ENCODE results near the gene ARMC2. TPM values are rescaled to one million over a fixed set of nuclear protein-coding genes. Genes with fewer than 3 reads are reported as not detected.

ARMC2 gene
- total and polyA plus RNA-seq, 2 of the 4 experiments (the other 2 are of a cell fraction) = 0.72 to 3.9 TPM

GRCh38 chr6:108982154-108983113 is 134.2 kb downstream of the ARMC2 start:
- Histone ChIP-seq H3K4me2 (ENCODE audit: low read depth, low read length) (no peak overlapping the region), H2BK120ac (ENCODE audit: low read depth, low read length) (no peak overlapping the region), H3K18ac (ENCODE audit: low read depth, low read length) (no peak overlapping the region), H3K27ac (ENCODE audit: insufficient read depth, low read length) (no peak overlapping the region), H2AFZ (replicated peaks; ENCODE audit: low read length, poor library complexity) (no peak overlapping the region), H2BK15ac (ENCODE audit: low read depth, low read length) (no peak overlapping the region), H3K9me3 (ENCODE audit: control insufficient read depth, insufficient read depth, low read length) (no peaks in the 10 kb centered on the region), H3K79me1 (ENCODE audit: low read depth in 1 of 2, low read length in 2 of 2) (no peaks in the 10 kb centered on the region), H3K9ac (ENCODE audit: low read depth, low read length) (no peak overlapping the region), H3K23ac (ENCODE audit: low read depth, low read length) (no peak overlapping the region), H3K56ac (ENCODE audit: extremely low read depth, insufficient read depth, low read length) (no peak overlapping the region), H4K20me1 (ENCODE audit: insufficient read depth, low read length) (no peaks in the 10 kb centered on the region), H4K5ac (ENCODE audit: low read depth, low read length) (no peak overlapping the region), H4K8ac (ENCODE audit: low read depth in 2 of 2, low read length in 2 of 2) (no peak overlapping the region), H2BK5ac (ENCODE audit: low read depth, low read length, poor library complexity, severe bottlenecking) (no peak overlapping the region), H4K91ac (ENCODE audit: insufficient read depth, low read depth, low read length) (no peak overlapping the region), H2AK9ac (replicated peaks; ENCODE audit: low read depth, low read length, poor library complexity) (no peak overlapping the region), H3K4me1 (ENCODE audit: control insufficient read depth, insufficient read depth, low read length) (no peaks in the 10 kb centered on the region), H3K4ac (ENCODE audit: low read depth, low read length) (no peak overlapping the region), H3K36me3 (ENCODE audit: control insufficient read depth, insufficient read depth, low read length) (0 out of 2 replicates have a peak, but pooled peaks cover 2% of the 10 kb centered on the region), H2AK5ac (ENCODE audit: low read depth, low read length) (no peak overlapping the region), H3K14ac (replicated peaks; ENCODE audit: low read depth, low read length) (no peak overlapping the region), H3K27me3 (ENCODE audit: control insufficient read depth, insufficient read depth, low read length) (no peaks in the 10 kb centered on the region), H3K4me3 (ENCODE audit: insufficient read depth, low read depth, low read length) (no peak overlapping the region), H3K9me1 (ENCODE audit: insufficient read depth, low read length) (no peaks in the 10 kb centered on the region), H2BK20ac (ENCODE audit: low read depth, low read length) (no peak overlapping the region)
- dilution Hi-C loops (cut with HindIII; ENCODE audit: low sequenced_read_pairs, unreplicated experiment) = no loop called here
- intact Hi-C loops (cut with micrococcal nuclease) = no loop called here
- DNase-seq (no peak), ATAC-seq (ENCODE audit: low read depth) (no peak)
- POLR2A ChIA-PET (ENCODE audit: unreplicated experiment) = no interaction called here
- no TSS peak for BruUV-seq (replicated peaks)
- CTCF ChIA-PET = no interaction called here
- in situ Hi-C loops (cut with MboI; ENCODE audit: low sequenced_read_pairs) = no loop called here
- no CpG with 5 or more reads among the region's 10 CpGs for WGBS, 2 experiments (ENCODE audit: extremely low coverage in 2 of 2, insufficient read length in 1 of 2)
- TF ChIP-seq RCOR1 (IDR thresholded peaks at IDR 0.05; ENCODE audit: insufficient replicate concordance, low read length) (no peak), SMC3 (IDR thresholded peaks at IDR 0.05; ENCODE audit: low read depth, low read length) (no peak), CHD1 (IDR thresholded peaks at IDR 0.05; ENCODE audit: low read depth, low read length) (no peak), MAFK (IDR thresholded peaks at IDR 0.05; ENCODE audit: low read depth, low read length) (no peak), CEBPB (IDR thresholded peaks at IDR 0.05; ENCODE audit: low read depth, low read length) (no peak), USF2 (IDR thresholded peaks at IDR 0.05; ENCODE audit: low read depth, low read length) (no peak), FOS (IDR thresholded peaks at IDR 0.05; ENCODE audit: low read depth, low read length) (no peak), CTCF (conservative IDR thresholded peaks at IDR 0.05; ENCODE audit: low read depth, low read length) (no peak), MAZ (IDR thresholded peaks at IDR 0.05; ENCODE audit: borderline replicate concordance, low read depth, low read length) (no peak), RFX5 (IDR thresholded peaks at IDR 0.05; ENCODE audit: low read depth, low read length) (no peak), NFE2L2 (IDR thresholded peaks at IDR 0.05; ENCODE audit: low read depth, low read length) (no peak), ELK1 (IDR thresholded peaks at IDR 0.05; ENCODE audit: borderline replicate concordance, low read depth, low read length) (no peak), MXI1 (IDR thresholded peaks at IDR 0.05; ENCODE audit: borderline replicate concordance, low read depth, low read length) (no peak), BHLHE40 (IDR thresholded peaks at IDR 0.05; ENCODE audit: low read depth, low read length) (no peak)
